Measurements from ENCODE around the gene RSPH1.

DNA sequence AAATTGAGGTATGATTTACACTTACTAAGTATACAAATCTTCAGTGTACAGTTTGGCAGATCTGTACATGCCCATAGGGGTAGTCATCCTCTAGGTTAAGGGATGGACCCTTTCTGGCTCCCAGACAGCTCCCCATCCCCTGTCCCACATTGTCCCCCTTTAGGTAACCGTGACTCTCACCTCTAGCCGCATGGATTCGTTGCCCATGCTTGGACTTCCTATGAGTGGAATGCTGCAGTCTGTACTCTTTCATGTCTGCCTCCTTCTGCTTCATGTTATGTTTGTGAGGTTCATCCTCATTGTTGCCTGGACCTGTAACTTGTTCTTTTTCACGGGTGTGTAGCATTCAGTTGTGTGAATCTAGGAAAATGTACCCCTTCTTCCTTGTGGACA is 37.9 kb upstream of the RSPH1 start:
- TF ChIP-seq ESRRG (CRISPR knock-in tag; IDR thresholded peaks at IDR 0.05) (no peak), ZFP3 (CRISPR knock-in tag; IDR thresholded peaks at IDR 0.05) (no peak), ARNTL (CRISPR knock-in tag; IDR thresholded peaks at IDR 0.05; ENCODE audit: borderline replicate concordance, low read depth) (no peak), ZNF70 (CRISPR knock-in tag; IDR thresholded peaks at IDR 0.05) (no peak), ZFP30 (CRISPR knock-in tag; IDR thresholded peaks at IDR 0.05) (no peak), ISL1 (CRISPR knock-in tag; IDR thresholded peaks at IDR 0.05) (no peak), PPARA (CRISPR knock-in tag; IDR thresholded peaks at IDR 0.05; ENCODE audit: borderline replicate concordance) (no peak)
- TF ChIP-seq, protein P1, sequence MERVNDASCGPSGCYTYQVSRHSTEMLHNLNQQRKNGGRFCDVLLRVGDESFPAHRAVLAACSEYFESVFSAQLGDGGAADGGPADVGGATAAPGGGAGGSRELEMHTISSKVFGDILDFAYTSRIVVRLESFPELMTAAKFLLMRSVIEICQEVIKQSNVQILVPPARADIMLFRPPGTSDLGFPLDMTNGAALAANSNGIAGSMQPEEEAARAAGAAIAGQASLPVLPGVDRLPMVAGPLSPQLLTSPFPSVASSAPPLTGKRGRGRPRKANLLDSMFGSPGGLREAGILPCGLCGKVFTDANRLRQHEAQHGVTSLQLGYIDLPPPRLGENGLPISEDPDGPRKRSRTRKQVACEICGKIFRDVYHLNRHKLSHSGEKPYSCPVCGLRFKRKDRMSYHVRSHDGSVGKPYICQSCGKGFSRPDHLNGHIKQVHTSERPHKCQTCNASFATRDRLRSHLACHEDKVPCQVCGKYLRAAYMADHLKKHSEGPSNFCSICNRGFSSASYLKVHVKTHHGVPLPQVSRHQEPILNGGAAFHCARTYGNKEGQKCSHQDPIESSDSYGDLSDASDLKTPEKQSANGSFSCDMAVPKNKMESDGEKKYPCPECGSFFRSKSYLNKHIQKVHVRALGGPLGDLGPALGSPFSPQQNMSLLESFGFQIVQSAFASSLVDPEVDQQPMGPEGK (CRISPR knock-in tag; IDR thresholded peaks at IDR 0.05; ENCODE audit: borderline replicate concordance) = no peak
